NCI-H1694 (cell line): ENCODE data around the gene SPATA22.
"Not testable (repeated sequence)": the region's sequence is repeated elsewhere in the genome, so short reads cannot be mapped to it uniquely, and the experiment has no call there.

Experiments
- DNase-seq: peaks from one replicate; lab custom pipeline; 2025; lab: John Stamatoyannopoulos, UW

SPATA22 gene, protein sequence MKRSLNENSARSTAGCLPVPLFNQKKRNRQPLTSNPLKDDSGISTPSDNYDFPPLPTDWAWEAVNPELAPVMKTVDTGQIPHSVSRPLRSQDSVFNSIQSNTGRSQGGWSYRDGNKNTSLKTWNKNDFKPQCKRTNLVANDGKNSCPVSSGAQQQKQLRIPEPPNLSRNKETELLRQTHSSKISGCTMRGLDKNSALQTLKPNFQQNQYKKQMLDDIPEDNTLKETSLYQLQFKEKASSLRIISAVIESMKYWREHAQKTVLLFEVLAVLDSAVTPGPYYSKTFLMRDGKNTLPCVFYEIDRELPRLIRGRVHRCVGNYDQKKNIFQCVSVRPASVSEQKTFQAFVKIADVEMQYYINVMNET

DNA sequence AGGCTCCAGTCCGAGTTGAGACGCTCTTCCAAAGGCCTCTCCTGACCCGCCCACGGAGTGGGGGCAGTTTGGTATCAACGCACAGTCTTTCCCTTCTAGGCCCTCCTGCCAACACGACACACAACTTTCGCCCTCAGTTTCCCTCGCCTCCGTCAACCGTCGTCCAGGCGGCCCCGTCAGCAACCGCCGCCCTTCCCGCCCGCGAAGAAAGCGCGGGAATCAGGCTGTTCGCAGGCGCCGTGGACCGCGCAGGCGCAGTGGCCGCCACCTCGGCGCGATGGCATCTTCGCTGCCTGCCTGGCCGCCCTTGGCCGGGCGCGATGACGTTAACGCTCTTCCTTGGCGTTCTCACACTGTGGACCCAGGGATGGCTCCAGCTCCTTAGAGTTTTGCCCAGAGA lies at the start of gene SPATA22:
TSS of gene SPATA22 (minus strand) at position 221 of the 400 bp plus-strand sequence. CDS start 2,494 bp downstream, outside the sequence.
- no peak for DNase-seq

DNA sequence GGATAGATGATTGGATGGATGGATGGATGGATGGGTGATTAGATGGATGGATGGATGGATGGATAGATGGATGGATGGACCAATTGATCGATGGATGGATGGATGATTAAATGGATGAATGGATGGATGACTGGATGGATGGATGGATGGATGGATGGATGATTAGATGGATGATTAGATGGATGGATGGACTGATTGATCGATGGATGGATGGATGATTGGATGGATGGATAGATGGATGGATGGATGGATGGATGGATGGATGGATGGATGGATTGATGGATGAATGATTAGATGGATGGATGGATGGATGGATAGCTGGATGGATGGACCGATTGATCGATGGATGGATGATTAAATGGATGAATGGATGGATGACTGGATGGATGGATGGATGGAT lies 47.9 kb upstream of the SPATA22 start:
- not testable (repeated sequence) for DNase-seq

DNA sequence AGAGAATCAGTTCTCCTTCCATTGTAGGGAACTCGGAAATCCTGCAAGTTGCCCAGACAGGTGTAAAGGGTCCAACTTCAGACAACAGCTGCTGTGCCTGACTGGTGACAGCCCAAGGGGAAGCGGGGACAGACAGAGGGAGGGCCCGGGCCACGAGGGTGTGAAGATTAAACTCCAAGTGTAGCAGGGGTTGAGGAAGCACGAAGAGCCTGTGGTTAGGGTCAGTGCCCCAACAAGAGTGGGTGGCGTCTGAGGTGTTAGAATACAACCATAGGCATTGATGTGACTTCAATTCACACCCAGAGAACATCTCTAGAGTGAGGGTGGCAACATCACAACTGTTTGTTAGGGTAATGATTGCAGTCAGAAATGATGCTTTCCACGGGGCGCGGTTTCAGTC lies 43.3 kb upstream of the SPATA22 start:
- DNase-seq = no peak

DNA sequence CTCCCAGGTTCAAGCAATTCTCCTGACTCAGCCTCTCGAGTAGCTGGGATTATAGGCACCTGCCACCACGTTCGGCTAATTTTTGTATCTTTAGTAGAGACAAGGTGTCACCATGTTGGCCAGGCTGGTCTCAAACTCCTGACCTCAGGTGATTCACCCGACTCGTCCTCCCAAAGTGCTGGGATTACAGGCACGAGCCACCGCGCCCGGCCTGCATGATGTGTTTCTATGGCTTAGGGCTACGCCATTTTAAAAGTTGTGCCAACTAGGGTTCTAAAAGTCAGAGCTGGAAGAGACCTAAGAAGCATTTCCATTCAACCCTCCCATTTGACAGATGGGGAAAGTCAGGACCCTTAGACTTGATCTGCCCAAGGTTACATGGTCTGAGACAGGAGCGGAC lies 42.5 kb upstream of the SPATA22 start:
- DNase-seq = not testable (repeated sequence)

DNA sequence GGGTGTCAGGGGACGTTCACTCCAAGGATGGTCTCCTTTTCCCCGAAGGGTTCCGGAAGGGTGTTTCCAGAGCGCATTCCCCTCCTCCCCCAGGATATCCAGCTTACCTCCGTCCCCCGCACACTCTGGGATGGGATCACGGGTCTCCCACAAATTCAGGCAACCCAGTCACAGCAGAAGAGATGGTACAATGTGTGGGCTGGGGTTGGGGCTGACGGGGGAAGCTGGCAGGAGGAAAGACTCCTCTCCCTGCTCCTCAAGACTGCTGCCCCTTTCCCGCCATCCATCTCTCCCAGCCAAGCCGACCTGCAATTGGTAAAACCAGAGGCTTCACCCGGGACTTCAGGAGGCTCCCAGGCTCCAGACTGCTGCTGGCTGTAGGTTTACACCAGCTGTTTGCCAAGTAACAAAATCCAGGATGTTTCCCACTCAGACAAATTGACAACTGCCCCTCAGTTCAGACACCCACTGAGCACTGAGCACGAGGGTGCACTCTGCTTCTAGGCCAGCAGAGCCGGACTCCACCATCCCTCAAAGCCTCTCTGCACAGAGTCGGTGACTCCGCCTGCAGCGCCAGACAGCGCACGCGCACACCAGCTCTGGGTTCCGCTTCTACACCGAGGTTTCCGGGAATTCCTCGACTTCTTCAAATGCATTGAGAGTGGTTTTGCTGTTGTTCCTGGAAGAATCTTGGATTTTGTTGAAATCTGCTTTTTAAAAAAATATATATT lies 41.9 kb upstream of the SPATA22 start:
- DNase-seq = no peak

DNA sequence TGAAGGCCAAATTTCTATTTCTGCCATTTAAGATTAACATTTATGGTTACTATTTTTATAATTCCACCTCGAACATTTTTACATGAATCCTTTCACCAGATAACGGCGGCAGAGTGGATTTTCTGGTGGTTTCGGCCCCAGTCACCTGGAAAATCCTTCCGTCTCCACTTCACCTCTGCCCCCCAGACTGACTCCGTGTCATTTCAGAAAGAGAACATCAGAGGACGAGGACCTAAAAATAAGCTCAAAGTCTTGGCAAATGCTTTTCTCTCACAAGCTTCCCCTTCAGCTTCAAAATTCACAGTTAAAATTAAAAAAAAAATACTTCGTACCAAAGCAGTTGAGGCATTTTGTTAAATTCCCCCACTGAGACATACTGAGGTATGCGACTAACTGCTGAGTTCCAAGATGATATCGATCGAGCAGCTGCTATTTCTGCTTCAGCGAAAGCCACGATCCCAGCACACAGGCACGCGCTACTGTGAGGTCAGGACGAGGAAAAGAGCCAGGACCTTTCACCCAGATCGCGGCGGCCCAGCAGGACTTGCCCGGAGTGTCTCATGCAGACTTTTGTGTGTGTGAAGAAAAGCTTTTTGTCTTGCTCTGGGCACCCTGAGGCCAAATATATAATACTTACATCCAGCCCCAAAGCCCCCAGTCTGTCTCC lies 41.0 kb upstream of the SPATA22 start:
- no peak for DNase-seq

DNA sequence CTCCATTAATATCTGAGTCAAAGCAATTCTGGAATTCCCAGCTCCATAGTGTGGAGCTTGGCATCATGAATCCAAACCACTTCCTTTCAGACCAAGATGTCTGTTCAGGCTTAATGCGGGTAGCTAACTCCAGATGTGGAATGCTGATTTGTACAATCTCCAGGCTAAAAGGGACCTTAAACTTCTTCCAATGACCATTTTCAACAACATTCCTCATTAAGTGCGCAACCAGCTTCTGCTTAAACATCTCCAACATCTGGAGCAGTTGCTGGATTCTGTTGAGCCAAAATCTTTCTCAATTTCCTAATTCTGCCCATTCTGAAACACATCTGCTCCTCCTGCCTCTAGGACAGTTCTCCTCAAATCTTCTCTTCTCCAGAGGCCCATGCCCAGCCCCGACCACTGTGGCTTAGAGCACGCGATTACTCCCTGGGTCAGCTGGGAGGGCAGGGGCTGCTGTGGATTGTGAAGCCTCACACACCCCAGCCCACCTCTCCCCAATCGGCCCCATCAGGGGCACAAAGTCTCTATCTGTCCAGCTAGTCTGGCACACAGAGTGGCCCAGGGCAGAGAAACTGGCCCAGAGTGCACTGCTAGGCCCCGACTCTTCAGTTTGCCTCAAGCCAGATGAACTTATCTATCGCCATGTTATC lies 40.4 kb upstream of the SPATA22 start:
- DNase-seq = no peak

DNA sequence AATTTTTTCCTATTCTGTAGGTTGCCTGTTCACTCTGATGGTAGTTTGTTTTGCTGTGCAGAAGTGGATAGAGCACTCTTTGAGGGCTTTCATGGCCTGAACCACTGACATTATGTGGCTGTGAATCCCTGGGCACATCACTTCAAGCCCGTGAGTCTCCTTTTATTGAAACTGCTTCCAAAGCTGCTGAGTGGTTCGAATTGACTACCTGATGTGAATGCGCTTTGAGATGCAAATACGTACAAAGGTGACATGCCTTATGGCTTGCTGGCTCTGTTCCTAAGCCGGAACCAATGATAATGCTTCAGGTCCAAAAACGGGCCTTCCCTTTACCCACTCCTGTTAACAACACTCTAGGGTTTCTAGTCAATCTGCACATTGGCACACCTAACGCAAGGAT lies 38.5 kb upstream of the SPATA22 start:
- DNase-seq = no peak

DNA sequence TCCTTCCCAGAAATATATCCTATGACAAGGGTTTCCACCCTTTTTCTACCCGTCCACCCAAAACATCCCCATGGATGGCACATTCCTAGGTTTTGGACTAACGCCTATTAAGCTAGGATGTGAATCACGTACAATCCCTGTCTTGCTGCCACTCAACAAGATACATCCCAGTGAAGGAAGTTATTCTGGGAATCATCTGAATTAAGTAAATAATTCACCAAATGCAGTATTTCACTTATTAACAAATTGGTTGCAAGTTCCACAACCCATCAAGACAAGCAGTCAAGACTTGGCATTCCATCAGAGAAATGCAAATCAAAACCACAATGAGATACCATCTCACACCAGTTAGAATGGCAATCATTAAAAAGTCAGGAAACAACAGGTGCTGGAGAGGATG lies 36.2 kb upstream of the SPATA22 start:
- no peak for DNase-seq

DNA sequence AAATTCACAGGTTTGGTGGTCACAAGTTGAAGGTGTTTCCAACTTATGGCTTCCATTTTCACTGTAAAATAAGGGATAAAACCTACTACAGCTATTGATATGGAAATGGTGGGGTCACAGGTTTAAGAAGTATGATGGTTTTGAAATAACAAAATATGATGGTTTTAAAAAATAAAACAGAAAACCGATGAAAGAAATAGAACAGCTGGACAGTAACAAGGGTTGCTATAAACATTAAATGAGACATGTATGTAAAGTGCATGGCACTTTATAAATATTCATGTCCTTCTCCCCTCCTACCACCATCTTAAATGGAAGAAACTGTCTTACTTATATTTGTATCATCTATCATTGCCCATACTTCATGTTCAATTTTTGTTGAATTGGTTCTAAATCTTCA lies 35.5 kb upstream of the SPATA22 start:
- DNase-seq = no peak

DNA sequence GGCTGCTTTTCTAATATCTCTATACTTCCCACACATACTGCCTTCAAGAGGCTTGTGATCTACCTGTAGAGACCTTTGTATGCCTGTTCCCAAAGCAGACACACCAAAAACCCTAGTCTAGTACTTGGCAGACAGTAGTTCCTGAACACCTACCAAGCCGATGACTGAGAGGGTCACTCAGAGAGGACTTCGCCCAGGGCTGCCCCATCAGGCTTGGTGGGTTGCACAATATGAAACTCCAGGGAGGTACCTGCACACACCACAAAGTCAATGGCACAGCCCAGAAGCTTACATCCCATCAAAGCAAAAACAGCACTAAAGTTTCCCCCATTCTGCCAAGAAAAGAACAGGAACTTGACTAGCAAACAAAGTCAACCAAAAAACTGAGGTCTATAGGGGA lies 34.4 kb upstream of the SPATA22 start:
- no peak for DNase-seq

DNA sequence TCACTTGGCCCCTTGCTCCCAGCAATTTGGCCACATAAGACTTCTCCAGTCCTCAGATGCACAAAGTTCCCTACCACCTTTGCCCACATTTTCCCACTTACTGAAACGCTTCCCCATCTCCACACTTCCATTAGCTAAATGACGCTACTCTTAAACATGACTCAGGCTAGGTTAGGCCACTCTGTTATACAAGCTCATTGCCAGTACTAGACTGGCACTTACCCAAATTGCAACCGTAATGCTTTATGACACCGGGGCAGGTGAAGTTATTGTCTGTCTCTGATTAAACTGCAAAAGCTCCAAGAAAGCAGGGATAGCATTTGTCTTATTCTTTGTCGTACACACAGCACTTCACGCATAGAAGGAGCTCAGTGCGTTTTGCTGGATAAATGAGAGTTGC lies 33.4 kb upstream of the SPATA22 start:
- DNase-seq = no peak

DNA sequence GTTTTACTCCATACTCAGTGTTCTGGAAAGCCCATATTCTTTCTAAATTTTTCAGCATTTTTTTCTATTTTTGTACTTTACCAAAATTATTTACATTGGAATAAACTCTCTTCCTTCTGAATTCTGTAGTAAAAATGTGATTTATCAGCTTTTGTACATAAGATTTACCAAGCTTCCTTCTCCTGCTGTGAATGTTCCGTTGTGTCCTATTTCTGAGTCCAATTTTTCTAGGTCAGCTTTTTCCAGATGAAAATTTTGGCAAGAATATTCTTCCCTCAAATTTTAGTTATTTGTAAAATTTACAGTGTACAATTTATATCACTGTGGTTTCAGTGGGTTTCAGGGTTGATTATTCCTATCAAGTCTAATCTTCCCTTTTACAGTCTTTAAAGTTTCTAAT lies 31.7 kb upstream of the SPATA22 start:
- no peak for DNase-seq

DNA sequence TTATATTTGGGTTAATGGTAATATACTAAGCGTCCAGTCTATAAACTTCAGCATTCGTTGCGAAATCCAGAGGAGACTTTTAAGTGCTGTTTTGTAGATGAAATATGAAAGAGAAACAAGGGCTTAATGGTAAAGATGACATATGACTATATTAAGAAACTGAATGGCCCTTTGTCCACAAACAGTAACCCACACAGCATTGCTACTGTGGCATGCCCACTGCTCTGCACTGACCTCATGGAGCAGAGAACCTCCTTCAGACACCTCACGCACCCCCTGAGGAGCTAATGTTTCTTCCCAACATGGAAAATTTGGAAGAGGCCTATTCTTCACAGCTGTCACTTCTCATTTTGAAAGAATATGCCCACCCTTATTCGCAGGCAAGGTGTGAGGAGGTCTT lies 30.8 kb upstream of the SPATA22 start:
- DNase-seq = no peak

DNA sequence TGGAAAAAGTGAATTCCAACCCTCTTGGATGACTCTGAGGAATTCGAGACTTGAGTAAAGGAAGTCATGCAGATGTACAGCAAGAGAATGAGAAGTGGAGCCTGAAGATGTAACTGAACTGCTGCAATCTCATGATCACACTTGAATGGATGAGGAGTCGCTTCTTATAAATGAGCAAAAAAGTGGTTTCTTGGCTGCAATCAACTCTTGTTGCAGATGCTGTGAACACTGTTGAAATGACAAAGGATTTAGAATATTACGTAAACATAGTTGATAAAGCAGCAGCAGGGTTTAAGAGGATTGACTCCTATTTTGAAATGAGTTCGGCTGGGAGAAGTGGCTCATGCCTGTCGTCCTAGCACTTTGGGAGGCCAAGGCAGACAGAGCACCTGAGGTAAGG lies 29.7 kb upstream of the SPATA22 start:
- no peak for DNase-seq

DNA sequence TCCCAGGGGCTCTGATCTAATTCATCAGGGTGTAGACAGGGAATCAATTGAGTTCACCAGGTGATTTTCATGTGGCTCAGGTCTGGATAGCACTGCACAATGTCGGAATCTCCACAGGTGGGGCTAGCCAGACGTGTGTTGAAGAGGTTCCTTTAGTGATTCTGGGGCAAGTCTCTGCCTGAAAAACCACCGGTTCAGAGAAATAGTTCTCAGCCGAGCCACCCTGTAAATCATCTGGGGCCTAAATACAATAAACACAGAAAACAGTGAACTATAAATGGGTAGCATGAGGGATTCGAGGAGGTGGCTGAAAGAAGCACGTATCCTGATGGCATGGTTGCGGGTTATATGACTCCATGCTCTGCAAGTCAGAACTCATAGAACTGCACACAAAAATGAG lies 25.5 kb upstream of the SPATA22 start:
- DNase-seq = no peak

DNA sequence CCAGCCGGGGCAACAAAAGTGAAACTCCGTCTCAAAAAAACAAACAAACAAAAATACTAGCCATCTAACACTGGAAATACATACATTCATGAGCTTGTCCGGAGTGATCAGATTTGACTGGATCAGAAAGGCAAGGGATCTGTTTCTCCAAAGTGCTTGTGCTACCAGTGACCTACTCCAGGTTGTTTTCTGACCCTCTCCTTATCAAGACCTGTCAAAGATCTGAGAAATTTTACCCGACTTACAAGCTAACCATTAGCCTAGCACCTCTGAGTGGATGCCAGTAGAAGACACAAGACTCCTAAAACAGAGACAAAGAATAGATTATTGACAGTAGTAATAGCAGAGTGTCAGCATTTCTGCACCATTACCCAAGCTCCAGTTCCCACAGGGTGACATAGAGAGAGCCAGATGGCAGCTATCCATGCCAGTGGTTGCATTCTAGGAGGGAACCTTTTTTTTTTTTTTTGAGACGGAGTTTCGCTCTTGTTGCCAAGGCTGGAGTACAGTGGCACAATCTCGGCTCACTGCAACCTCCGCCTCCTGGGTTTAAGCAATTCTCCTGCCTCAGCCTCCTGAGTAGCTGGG lies 14.0 kb upstream of the SPATA22 start:
- DNase-seq = peak; percentile 93

DNA sequence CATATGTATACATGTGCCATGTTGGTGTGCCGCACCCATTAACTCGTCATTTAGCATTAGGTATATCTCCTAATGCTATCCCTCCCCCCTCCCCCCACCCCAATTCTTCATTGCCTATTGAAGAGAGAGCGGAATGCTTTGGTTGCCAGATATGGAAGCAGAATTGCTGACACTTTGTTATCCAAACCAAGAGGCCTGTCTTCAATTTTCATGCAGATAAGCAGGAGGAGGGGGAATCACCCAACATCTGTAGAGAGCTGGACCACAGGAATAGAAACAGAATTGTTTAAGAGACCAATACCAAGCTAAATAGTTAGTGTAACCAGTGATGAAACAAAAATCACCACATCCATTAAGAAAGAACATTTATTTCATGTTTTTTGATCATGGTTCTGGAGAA lies 11.2 kb upstream of the SPATA22 start:
- no peak for DNase-seq

DNA sequence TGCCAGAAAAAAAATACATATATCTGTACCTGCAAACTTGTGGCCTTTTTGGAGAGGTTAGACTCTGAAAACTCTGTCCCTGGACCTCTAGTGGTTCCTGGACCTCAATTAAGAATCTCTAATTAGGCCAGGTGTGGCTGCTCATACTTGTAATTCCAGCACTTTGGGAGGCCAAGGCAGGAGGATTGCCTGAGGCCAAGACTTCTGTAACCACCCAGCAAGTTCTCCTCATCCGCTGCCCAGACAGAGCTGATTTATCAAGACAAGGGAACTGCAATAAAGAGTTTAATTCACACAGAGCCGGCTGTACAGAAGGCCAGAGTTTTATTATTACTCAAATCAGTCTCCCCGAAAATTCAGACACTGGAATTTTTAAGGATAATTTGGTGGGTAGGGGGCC lies 8.4 kb upstream of the SPATA22 start:
- DNase-seq = no peak

DNA sequence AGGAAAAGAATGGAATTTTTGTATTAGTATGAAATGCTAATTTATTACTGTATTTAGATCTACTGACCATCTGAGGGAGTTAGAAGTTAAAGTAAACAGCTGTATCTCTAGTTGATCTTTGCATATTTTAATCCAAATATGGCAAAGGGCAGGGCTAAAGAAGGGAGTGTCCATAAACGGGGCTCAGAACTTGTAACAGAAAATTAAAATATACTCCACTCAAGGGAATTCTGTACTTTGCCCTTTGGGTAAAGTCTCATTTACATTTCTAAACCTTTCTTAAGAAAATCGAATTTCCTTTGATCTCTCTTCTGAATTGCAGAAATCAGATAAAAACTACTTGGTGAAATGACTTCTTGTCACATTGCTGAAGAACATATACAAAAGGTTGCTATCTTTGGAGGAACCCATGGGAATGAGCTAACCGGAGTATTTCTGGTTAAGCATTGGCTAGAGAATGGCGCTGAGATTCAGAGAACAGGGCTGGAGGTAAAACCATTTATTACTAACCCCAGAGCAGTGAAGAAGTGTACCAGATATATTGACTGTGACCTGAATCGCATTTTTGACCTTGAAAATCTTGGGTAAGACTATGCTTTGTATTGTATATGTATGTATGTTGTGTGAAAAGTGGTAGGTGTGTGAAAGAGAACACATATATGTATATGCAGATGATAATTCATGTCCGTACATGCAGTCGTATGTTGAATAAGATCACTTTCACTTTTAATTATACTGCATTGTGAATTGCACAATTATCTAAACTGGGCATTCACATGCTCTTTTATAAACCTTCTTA lies 4.4 kb upstream of the SPATA22 start, which contains the start of gene ASPA:
TSS of gene ASPA (plus strand) at position 186 of the 799 bp plus-strand sequence. CDS start at position 349, 163 bp downstream.
- no peak for DNase-seq

DNA sequence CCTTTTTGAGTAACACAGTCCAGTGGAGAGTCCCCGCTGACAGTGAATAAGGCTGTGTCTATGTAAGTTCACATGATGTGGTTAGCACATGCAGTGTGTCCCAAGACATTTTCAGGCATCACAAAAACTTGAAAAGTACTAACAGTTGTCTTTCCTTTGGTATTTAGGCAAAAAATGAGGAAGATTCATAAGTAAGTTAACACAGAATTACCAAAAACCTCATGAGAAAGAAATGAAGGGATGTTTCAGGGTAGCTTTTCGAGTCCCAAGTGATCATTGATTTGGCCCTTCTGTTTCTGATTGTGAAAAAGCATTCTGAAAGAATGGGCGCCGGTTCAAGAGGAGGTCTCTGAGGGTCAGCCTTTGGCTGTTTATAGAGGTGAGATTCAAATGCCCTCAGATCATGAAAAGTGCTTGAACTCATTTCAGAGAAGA lies 3.6 kb upstream of the SPATA22 start:
- DNase-seq = no peak
